Panc1 (cell line): ENCODE measurements around the gene NDUFS6. TPM values are rescaled to one million over a fixed set of nuclear protein-coding genes. Genes with fewer than 3 reads are reported as not detected.

Experiments used
- ATAC-seq: fragments of 200-7000 bp; cut with Tn5 transposase; 2 replicates; pipeline ENCODE4 v1.9.1; 2020; ENCODE audit warnings: mild to moderate bottlenecking, moderate library complexity
- BruUV-seq: library from RNA; stranded (reverse); fragments of 400-500 nt; replicated peaks from 2 replicates; lab custom pipeline; 2021; lab: Mats Ljungman, UMichigan
- CTCF ChIA-PET: fragments of 300-600 bp; sonication (Branson Sonifier 250); formaldehyde crosslinking; loops from one replicate; lab custom pipeline; 2022; ENCODE audit warnings: antibody characterized with exemption; lab: Charles Lee
- POLR2A ChIA-PET: fragments of 300-600 bp; sonication (Branson Sonifier 250); formaldehyde crosslinking; loops from one replicate; lab custom pipeline; 2022; ENCODE audit warnings: antibody characterized with exemption; lab: Charles Lee
- DNase-seq: peaks from one replicate; pipeline ENCODE4 v3.0.0-alpha.2; 2010; ENCODE audit warnings: low read depth, low spot score
- H3K27ac ChIP-seq: 2 replicates; pipeline ENCODE4 v1.5.1; 2011; ENCODE audit warnings: mild to moderate bottlenecking, low read length, inconsistent platforms
- H3K27me3 ChIP-seq: fragments of 200-500 bp; sonication (Bioruptor generic); 2 replicates; pipeline ENCODE4 v1.6.0; 2014; ENCODE audit warnings: low read length, inconsistent platforms; ENCODE audit not compliant: control insufficient read depth, insufficient read depth
- H3K36me3 ChIP-seq: fragments of 200-500 bp; sonication (Bioruptor generic); 2 replicates; pipeline ENCODE4 v1.5.1; 2014; ENCODE audit warnings: inconsistent platforms, mild to moderate bottlenecking, low read length, moderate library complexity; ENCODE audit not compliant: control insufficient read depth, insufficient read depth
- H3K4me1 ChIP-seq: 2 replicates; pipeline ENCODE4 v1.5.1; 2011; ENCODE audit warnings: inconsistent platforms, mild to moderate bottlenecking, low read length, moderate library complexity; ENCODE audit not compliant: control insufficient read depth, insufficient read depth
- H3K4me3 ChIP-seq, 2 experiments: 2 replicates each; pipeline ENCODE4 v1.5.1; 2011 to 2012; ENCODE audit warnings: low read depth in 2 of 2, low read length in 2 of 2, mild to moderate bottlenecking in 2 of 2, inconsistent platforms in 1 of 2, moderate library complexity in 1 of 2
- H3K9me3 ChIP-seq: fragments of 200-500 bp; sonication (Bioruptor generic); 2 replicates; pipeline ENCODE4 v1.5.1; 2014; ENCODE audit warnings: low read depth, mild to moderate bottlenecking, inconsistent platforms, low read length, moderate library complexity; ENCODE audit not compliant: control insufficient read depth, insufficient read depth
- POLR2AphosphoS5 ChIP-seq: IDR thresholded peaks from 2 replicates; pipeline ENCODE4 v1.6.1; 2012; ENCODE audit warnings: mild to moderate bottlenecking, low read depth, low read length, moderate library complexity
- SIN3A ChIP-seq: IDR thresholded peaks from 2 replicates; pipeline ENCODE4 v1.6.1; 2012; ENCODE audit warnings: low read depth, mild to moderate bottlenecking, low read length, moderate library complexity, borderline replicate concordance; ENCODE audit not compliant: insufficient read depth
- TCF7L2 ChIP-seq: IDR thresholded peaks from 2 replicates; pipeline ENCODE4 v1.6.1; 2011; ENCODE audit warnings: mild to moderate bottlenecking, low read depth, low read length, inconsistent platforms
- in situ Hi-C: cut with HindIII; loops from 2 replicates; pipeline ENCODE4 v1.10.0; 2016; ENCODE audit warnings: low sequenced_read_pairs, low pct_unique_long_range_greater_than_20kb
- intact Hi-C: fragments of 100-400 bp; cut with micrococcal nuclease; formaldehyde crosslinking; loops from one replicate; pipeline ENCODE4 v1.10.0; 2022; ENCODE audit not compliant: unreplicated experiment
- total RNA-seq: library from RNA; stranded (reverse); gene quantifications from one replicate; pipeline ENCODE4 v1.2.1, GENCODE V29; 2021; ENCODE audit not compliant: unreplicated experiment
- TF ChIP-seq, protein P1 (sequence below): fragments of 450-650 bp; IDR thresholded peaks from 2 replicates; pipeline ENCODE4 v1.5.1; 2017; ENCODE audit warnings: mild to moderate bottlenecking
- TF ChIP-seq, protein P2 (sequence below), 2 experiments: IDR thresholded peaks; 2 replicates each; pipeline ENCODE4 v1.6.1; 2011 to 2012; ENCODE audit warnings: low read depth in 2 of 2, control low read depth in 1 of 2, low read length in 1 of 2, mild to moderate bottlenecking in 1 of 2, moderate library complexity in 1 of 2; ENCODE audit not compliant: insufficient read depth in 1 of 2

The NDUFS6 gene
- total RNA-seq, 1 experiment from 2014 or later, result 70.6 TPM

DNA sequence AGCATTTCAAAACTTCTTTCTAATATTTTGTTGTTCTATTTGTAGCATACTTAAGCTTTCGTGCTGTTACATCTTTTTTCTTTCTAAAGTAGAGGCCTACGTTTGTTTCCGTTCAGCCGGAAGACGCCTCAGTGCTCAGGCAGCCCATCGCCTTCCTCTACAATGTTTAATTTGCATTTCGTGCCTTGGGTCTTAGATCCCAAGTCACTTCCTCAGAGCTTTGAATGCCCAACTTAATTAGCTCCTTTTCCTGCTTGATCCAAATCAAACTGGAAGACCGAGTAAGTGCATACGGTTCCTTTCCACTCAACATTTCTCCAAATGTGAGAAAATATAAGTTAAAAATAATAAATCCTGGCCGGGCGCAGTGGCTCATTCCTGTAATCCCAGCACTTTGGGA lies 44.7 kb upstream of the NDUFS6 start:
- TF ChIP-seq, protein P1, sequence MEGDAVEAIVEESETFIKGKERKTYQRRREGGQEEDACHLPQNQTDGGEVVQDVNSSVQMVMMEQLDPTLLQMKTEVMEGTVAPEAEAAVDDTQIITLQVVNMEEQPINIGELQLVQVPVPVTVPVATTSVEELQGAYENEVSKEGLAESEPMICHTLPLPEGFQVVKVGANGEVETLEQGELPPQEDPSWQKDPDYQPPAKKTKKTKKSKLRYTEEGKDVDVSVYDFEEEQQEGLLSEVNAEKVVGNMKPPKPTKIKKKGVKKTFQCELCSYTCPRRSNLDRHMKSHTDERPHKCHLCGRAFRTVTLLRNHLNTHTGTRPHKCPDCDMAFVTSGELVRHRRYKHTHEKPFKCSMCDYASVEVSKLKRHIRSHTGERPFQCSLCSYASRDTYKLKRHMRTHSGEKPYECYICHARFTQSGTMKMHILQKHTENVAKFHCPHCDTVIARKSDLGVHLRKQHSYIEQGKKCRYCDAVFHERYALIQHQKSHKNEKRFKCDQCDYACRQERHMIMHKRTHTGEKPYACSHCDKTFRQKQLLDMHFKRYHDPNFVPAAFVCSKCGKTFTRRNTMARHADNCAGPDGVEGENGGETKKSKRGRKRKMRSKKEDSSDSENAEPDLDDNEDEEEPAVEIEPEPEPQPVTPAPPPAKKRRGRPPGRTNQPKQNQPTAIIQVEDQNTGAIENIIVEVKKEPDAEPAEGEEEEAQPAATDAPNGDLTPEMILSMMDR, result no peak
- TF ChIP-seq, protein P2, sequence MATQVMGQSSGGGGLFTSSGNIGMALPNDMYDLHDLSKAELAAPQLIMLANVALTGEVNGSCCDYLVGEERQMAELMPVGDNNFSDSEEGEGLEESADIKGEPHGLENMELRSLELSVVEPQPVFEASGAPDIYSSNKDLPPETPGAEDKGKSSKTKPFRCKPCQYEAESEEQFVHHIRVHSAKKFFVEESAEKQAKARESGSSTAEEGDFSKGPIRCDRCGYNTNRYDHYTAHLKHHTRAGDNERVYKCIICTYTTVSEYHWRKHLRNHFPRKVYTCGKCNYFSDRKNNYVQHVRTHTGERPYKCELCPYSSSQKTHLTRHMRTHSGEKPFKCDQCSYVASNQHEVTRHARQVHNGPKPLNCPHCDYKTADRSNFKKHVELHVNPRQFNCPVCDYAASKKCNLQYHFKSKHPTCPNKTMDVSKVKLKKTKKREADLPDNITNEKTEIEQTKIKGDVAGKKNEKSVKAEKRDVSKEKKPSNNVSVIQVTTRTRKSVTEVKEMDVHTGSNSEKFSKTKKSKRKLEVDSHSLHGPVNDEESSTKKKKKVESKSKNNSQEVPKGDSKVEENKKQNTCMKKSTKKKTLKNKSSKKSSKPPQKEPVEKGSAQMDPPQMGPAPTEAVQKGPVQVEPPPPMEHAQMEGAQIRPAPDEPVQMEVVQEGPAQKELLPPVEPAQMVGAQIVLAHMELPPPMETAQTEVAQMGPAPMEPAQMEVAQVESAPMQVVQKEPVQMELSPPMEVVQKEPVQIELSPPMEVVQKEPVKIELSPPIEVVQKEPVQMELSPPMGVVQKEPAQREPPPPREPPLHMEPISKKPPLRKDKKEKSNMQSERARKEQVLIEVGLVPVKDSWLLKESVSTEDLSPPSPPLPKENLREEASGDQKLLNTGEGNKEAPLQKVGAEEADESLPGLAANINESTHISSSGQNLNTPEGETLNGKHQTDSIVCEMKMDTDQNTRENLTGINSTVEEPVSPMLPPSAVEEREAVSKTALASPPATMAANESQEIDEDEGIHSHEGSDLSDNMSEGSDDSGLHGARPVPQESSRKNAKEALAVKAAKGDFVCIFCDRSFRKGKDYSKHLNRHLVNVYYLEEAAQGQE (IDR thresholded peaks at IDR 0.05; ENCODE audit: insufficient read depth in 1 of 2, low read depth in 2 of 2, low read length in 1 of 2), result no peak
- TF ChIP-seq POLR2AphosphoS5 (no peak), SIN3A (no peak), TCF7L2 (no peak)
- Histone ChIP-seq H3K9me3 (no peaks in the 10 kb centered on the region), H3K4me1 (no peaks in the 10 kb centered on the region), H3K4me3 (no peak overlapping the region), H3K27me3 (no peaks in the 10 kb centered on the region), H3K27ac (no peak overlapping the region), H3K36me3 (no peaks in the 10 kb centered on the region)
- intact Hi-C loops, result no loop called here
- POLR2A ChIA-PET, result no interaction called here
- in situ Hi-C loops, result no loop called here
- BruUV-seq, result no TSS peak
- DNase-seq (no peak), ATAC-seq (no peak)
- CTCF ChIA-PET, result no interaction called here

DNA sequence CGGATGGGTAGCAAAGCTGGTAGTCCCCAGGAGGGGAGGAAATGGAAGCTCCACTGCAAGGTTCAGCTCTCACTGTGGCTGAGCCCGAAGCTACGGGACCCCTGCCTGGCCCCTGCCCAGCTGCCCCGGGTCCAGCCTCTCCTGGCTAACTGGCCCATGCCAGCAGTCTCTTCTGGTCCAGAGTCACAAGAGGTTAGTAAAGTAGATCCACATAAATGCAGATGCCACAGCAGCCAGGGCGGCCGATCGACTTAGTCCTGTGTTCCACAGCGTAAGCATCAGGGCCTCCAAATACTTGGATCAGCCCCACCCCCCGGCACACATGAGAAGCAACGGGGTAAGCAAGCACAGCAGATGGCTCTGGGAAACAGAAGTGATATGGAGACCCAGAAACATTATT lies 43.7 kb upstream of the NDUFS6 start:
- no peak overlapping the region for H3K27ac ChIP-seq
- no peaks in the 10 kb centered on the region for H3K27me3 ChIP-seq
- H3K4me3 ChIP-seq, result no peak overlapping the region
- no peaks in the 10 kb centered on the region for H3K9me3 ChIP-seq
- no peak for DNase-seq
- no peak for ATAC-seq
- H3K36me3 ChIP-seq, result no peaks in the 10 kb centered on the region
- intact Hi-C loops (no loop called here), in situ Hi-C loops (no loop called here)
- TF ChIP-seq, protein P1, result no peak
- TF ChIP-seq POLR2AphosphoS5 (no peak), TCF7L2 (no peak), SIN3A (no peak)
- TF ChIP-seq, protein P2 (IDR thresholded peaks at IDR 0.05; ENCODE audit: insufficient read depth in 1 of 2, low read depth in 2 of 2, low read length in 1 of 2), result no peak
- ChIA-PET POLR2A (no interaction called here), CTCF (no interaction called here)
- BruUV-seq, result no TSS peak
- no peaks in the 10 kb centered on the region for H3K4me1 ChIP-seq
